A673 (cell line): ENCODE measurements around the gene FAM227A. TPM values are rescaled to one million over a fixed set of nuclear protein-coding genes. Genes with fewer than 3 reads are reported as not detected.

ENCODE experiments used
- BruUV-seq: library from RNA; stranded (reverse); fragments of 400-500 nt; replicated peaks from 2 replicates; lab custom pipeline; 2021; lab: Mats Ljungman, UMichigan
- CTCF ChIA-PET: fragments of 300-600 bp; sonication (Branson Sonifier 250); formaldehyde crosslinking; loops from one replicate; lab custom pipeline; 2022; ENCODE audit warnings: antibody characterized with exemption; lab: Charles Lee
- POLR2A ChIA-PET: fragments of 300-600 bp; sonication (Branson Sonifier 250); formaldehyde crosslinking; loops from one replicate; lab custom pipeline; 2022; ENCODE audit warnings: antibody characterized with exemption; ENCODE audit not compliant: low non-redundant PET; lab: Charles Lee
- DNase-seq: peaks from one replicate; pipeline ENCODE4 v3.0.0-alpha.2; 2015; ENCODE audit warnings: low spot score
- H3K27ac ChIP-seq: fragments of 200-600 bp; sonication (generic); 2 replicates; pipeline ENCODE4 v1.5.1; 2016; ENCODE audit warnings: mixed run types, low read depth, mild to moderate bottlenecking, mixed read lengths, antibody characterized with exemption, low read length; ENCODE audit not compliant: poor library complexity, severe bottlenecking
- H3K27me3 ChIP-seq: fragments of 200-600 bp; sonication (generic); replicated peaks from 2 replicates; pipeline ENCODE4 v1.6.1; 2017; ENCODE audit warnings: mixed run types, low read depth, mild to moderate bottlenecking, mixed read lengths, antibody characterized with exemption, low read length; ENCODE audit not compliant: insufficient read depth, poor library complexity
- H3K36me3 ChIP-seq: fragments of 200-600 bp; sonication (generic); 2 replicates; pipeline ENCODE4 v1.6.1; 2016; ENCODE audit warnings: mixed run types, mild to moderate bottlenecking, mixed read lengths, antibody characterized with exemption, low read length; ENCODE audit not compliant: insufficient read depth, poor library complexity, severe bottlenecking
- H3K4me1 ChIP-seq: fragments of 200-600 bp; sonication (generic); 2 replicates; pipeline ENCODE4 v1.6.1; 2017; ENCODE audit warnings: mixed run types, mild to moderate bottlenecking, mixed read lengths, antibody characterized with exemption, low read length; ENCODE audit not compliant: insufficient read depth, poor library complexity, severe bottlenecking
- H3K4me3 ChIP-seq: fragments of 200-600 bp; sonication (generic); 2 replicates; pipeline ENCODE4 v1.5.1; 2016; ENCODE audit warnings: low read depth, mixed run types, mild to moderate bottlenecking, mixed read lengths, low read length; ENCODE audit not compliant: poor library complexity, severe bottlenecking
- H3K9me3 ChIP-seq: fragments of 200-600 bp; sonication (generic); 2 replicates; pipeline ENCODE4 v1.6.1; 2016; ENCODE audit warnings: mixed run types, low read depth, mild to moderate bottlenecking, mixed read lengths, antibody characterized with exemption, low read length; ENCODE audit not compliant: poor library complexity, severe bottlenecking
- EZH2 ChIP-seq: fragments of 200-600 bp; sonication (generic); IDR thresholded peaks from 2 replicates; pipeline ENCODE4 v1.6.1; 2017; ENCODE audit warnings: borderline replicate concordance, low read depth, mild to moderate bottlenecking, mixed read lengths, antibody characterized with exemption, low read length; ENCODE audit not compliant: poor library complexity, severe bottlenecking
- intact Hi-C: fragments of 100-400 bp; cut with micrococcal nuclease; formaldehyde crosslinking; loops from one replicate; pipeline ENCODE4 v1.10.0; 2022; ENCODE audit not compliant: unreplicated experiment
- total RNA-seq: library from RNA; stranded (reverse); gene quantifications from 2 replicates; pipeline ENCODE4 v1.2.3, GENCODE V29; 2021
- TF ChIP-seq, protein P1 (sequence below): fragments of 300-800, 200-600 bp; sonication (generic); conservative IDR thresholded peaks from 2 replicates; pipeline ENCODE4 v1.5.1; 2017; ENCODE audit warnings: low read depth, mild to moderate bottlenecking, antibody characterized with exemption, low read length, moderate library complexity, mixed read lengths

Gene FAM227A
- total RNA-seq, 1 experiment from 2014 or later, result 3.8 TPM

DNA sequence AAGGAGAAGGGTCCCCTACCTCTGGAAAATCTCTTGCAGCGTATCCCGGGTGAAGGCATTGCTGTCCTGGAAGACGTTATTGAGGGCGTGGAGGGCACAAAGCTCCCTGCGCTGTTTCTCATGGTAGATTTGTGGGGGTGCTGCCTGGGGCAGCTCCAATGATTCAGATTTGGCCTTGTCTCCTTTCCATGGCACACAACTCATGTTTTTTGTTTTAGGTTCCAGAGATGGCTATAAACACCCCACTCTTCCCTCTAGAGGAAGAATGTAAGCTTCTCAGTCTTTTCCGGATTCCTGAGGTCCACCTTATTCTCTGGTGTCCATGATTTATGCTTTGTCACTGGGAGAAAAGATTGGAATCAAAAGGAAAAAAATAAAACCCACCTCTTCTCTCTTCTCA, 43.6 kb upstream of the FAM227A start:
- POLR2A ChIA-PET, result no interaction called here
- CTCF ChIA-PET, result interaction anchor here (0.6 to 1.0 kb wide), 2 partner anchors 18 to 253 kb away, joined by 3 to 8 read pairs; partner anchors contain the start of gene TOMM22
- TF ChIP-seq, protein P1, sequence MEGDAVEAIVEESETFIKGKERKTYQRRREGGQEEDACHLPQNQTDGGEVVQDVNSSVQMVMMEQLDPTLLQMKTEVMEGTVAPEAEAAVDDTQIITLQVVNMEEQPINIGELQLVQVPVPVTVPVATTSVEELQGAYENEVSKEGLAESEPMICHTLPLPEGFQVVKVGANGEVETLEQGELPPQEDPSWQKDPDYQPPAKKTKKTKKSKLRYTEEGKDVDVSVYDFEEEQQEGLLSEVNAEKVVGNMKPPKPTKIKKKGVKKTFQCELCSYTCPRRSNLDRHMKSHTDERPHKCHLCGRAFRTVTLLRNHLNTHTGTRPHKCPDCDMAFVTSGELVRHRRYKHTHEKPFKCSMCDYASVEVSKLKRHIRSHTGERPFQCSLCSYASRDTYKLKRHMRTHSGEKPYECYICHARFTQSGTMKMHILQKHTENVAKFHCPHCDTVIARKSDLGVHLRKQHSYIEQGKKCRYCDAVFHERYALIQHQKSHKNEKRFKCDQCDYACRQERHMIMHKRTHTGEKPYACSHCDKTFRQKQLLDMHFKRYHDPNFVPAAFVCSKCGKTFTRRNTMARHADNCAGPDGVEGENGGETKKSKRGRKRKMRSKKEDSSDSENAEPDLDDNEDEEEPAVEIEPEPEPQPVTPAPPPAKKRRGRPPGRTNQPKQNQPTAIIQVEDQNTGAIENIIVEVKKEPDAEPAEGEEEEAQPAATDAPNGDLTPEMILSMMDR, result no peak; the same call in 1 of the 2 replicates
- TF ChIP-seq EZH2, result no peak
- intact Hi-C loops, result loop anchor here (10.0 kb wide), 1 partner anchor 195 kb away; the partner anchor contains the start of gene DDX17
- TSS peak; percentile 82 for BruUV-seq
- H3K4me1 ChIP-seq, result peaks cover 28% of the 10 kb centered on the region
- peak overlapping the region; percentile 96 for H3K27ac ChIP-seq
- peak; percentile 43 for DNase-seq
- peaks cover 4% of the 10 kb centered on the region for H3K36me3 ChIP-seq
- H3K27me3 ChIP-seq, result no peaks in the 10 kb centered on the region
- no peaks in the 10 kb centered on the region for H3K9me3 ChIP-seq
- peak overlapping the region; percentile 94 for H3K4me3 ChIP-seq

DNA sequence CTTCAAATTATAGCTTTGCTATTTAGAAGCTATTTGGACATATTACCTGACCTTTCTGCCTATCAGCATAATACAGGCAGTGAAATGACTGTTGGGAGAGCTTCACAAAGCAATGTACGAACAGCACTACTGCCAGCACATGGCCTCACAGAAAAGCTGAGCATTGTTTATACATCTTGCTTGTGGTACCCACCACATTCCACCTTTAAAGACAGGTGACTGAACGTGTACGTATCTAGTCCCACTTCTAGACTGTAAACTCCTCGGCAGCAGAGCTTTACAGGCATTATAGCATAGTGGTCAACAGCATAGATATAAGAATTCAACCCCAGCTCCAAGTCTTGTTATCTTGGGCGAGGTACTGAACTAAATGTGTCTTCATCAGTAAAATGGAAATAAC, 43.0 kb upstream of the FAM227A start:
- Histone ChIP-seq H3K27me3 (no peaks in the 10 kb centered on the region), H3K4me1 (peaks cover 23% of the 10 kb centered on the region), H3K9me3 (no peaks in the 10 kb centered on the region), H3K4me3 (peak overlapping the region; percentile 94), H3K36me3 (peaks cover 4% of the 10 kb centered on the region), H3K27ac (peak overlapping the region; percentile 96)
- CTCF ChIA-PET, result interaction anchor here (1.0 kb wide), 1 partner anchor 17 kb away, joined by 3 read pairs; the partner anchor contains the start of gene TOMM22
- intact Hi-C loops, result no loop called here
- POLR2A ChIA-PET, result no interaction called here
- no peak for TF ChIP-seq EZH2
- TF ChIP-seq, protein P1, result no peak
- no TSS peak for BruUV-seq
- DNase-seq, result no peak

DNA sequence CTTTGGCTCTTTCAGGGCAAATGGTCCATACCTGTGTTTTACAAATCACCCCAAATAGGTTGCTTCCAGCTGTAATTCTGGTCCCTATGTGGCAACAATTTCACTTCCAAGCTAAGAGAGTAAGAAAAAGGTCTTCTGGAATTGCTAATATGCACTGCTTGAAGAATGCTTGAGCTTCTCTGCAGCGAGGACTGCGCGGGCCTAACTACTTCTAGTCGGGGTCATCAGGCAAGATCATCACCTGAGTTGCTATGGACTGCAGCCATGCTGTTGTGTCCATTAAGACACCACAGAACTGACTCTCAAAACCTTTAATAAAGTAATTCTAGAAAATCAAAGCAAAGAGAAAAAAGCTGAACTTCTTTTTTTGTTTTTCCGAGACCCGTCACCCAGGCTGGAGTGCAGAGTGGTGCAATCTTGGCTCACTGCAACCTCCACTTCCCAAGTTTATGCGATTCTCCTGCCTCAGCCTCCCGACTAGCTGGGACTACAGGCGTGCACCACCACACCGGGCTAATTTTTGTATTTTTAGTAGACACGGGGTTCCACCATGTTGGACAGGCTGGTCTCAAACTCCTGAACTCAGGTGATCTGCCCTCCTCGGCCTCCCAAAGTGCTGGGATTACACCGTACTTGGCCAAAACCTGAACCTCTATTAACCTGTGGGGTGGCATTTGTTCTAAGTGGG, 42.4 kb upstream of the FAM227A start:
- Histone ChIP-seq H3K36me3 (peaks cover 4% of the 10 kb centered on the region), H3K9me3 (no peaks in the 10 kb centered on the region), H3K4me1 (peaks cover 18% of the 10 kb centered on the region), H3K27ac (peak overlapping the region; percentile 11), H3K4me3 (peak overlapping the region; percentile 94), H3K27me3 (no peaks in the 10 kb centered on the region)
- CTCF ChIA-PET, result interaction anchor here (1.0 kb wide), 1 partner anchor 17 kb away, joined by 3 read pairs; the partner anchor contains the start of gene TOMM22
- no peak for DNase-seq
- BruUV-seq, result no TSS peak
- intact Hi-C loops, result no loop called here
- POLR2A ChIA-PET, result no interaction called here
- TF ChIP-seq EZH2, result no peak
- TF ChIP-seq, protein P1, result no peak
